Measurements from ENCODE around the gene PDCD10.

PDCD10 gene

GRCh38 chr3:167735233-167736138 lies 794 bp upstream of the PDCD10 start, which contains the start of gene SERPINI1:
SERPINI1 (plus strand) TSS chr3:167735721; CDS start chr3:167789129, 53,408 bp downstream.
- DNase-seq (ENCODE audit: low read depth in 2 of 3, low spot score in 2 of 3), result peak; percentile 31 to 68 (median 55)

GRCh38 chr3:167733961-167734497 lies 663 bp downstream of the PDCD10 start:
- no peak for DNase-seq (ENCODE audit: low read depth in 2 of 3, low spot score in 2 of 3)

- no peak for DNase-seq (ENCODE audit: low read depth in 2 of 3, low spot score in 2 of 3)
Observed at GRCh38 chr3:167732313-167733065, 2.2 kb downstream of the PDCD10 start.

GRCh38 chr3:167731393-167731792 lies 3.3 kb downstream of the PDCD10 start:
- no peak for DNase-seq (ENCODE audit: low read depth in 2 of 3, low spot score in 2 of 3)

- DNase-seq (ENCODE audit: low read depth in 2 of 3, low spot score in 2 of 3), result no peak
Observed at GRCh38 chr3:167729591-167729990, 5.1 kb downstream of the PDCD10 start.

- no peak for DNase-seq (ENCODE audit: low read depth in 2 of 3, low spot score in 2 of 3)
Observed at GRCh38 chr3:167728632-167729323, 5.9 kb downstream of the PDCD10 start.

GRCh38 chr3:167728176-167728575 lies 6.5 kb downstream of the PDCD10 start:
- DNase-seq (ENCODE audit: low read depth in 2 of 3, low spot score in 2 of 3), result no peak

GRCh38 chr3:167723872-167724271 lies 10.8 kb downstream of the PDCD10 start:
- DNase-seq (ENCODE audit: low read depth in 2 of 3, low spot score in 2 of 3), result no peak

- DNase-seq (ENCODE audit: low read depth in 2 of 3, low spot score in 2 of 3), result no peak
Observed at GRCh38 chr3:167723025-167723512, 11.6 kb downstream of the PDCD10 start.

- no peak for DNase-seq (ENCODE audit: low read depth in 2 of 3, low spot score in 2 of 3)
Observed at GRCh38 chr3:167718582-167718981, 16.1 kb downstream of the PDCD10 start.

- no peak for DNase-seq (ENCODE audit: low read depth in 2 of 3, low spot score in 2 of 3)
Observed at GRCh38 chr3:167716920-167717319, 17.8 kb downstream of the PDCD10 start.

GRCh38 chr3:167714871-167715270 lies 19.8 kb downstream of the PDCD10 start:
- no peak for DNase-seq (ENCODE audit: low read depth in 2 of 3, low spot score in 2 of 3)

- DNase-seq (ENCODE audit: low read depth in 2 of 3, low spot score in 2 of 3), result no peak
Observed at GRCh38 chr3:167712445-167712844, 22.2 kb downstream of the PDCD10 start.

- no peak for DNase-seq (ENCODE audit: low read depth in 2 of 3, low spot score in 2 of 3)
Observed at GRCh38 chr3:167711439-167711838, 23.3 kb downstream of the PDCD10 start.

- no peak for DNase-seq (ENCODE audit: low read depth in 2 of 3, low spot score in 2 of 3)
Observed at GRCh38 chr3:167710552-167710951, 24.1 kb downstream of the PDCD10 start.

GRCh38 chr3:167709690-167710089 lies 25.0 kb downstream of the PDCD10 start:
- no peak for DNase-seq (ENCODE audit: low read depth in 2 of 3, low spot score in 2 of 3)

GRCh38 chr3:167705840-167706239 lies 28.9 kb downstream of the PDCD10 start:
- DNase-seq (ENCODE audit: low read depth in 2 of 3, low spot score in 2 of 3), result no peak

GRCh38 chr3:167700926-167701325 lies 33.8 kb downstream of the PDCD10 start:
- DNase-seq (ENCODE audit: low read depth in 2 of 3, low spot score in 2 of 3), result no peak

GRCh38 chr3:167700046-167700445 lies 34.6 kb downstream of the PDCD10 start:
- no peak for DNase-seq (ENCODE audit: low read depth in 2 of 3, low spot score in 2 of 3)

GRCh38 chr3:167694121-167694520 lies 40.6 kb downstream of the PDCD10 start:
- no peak for DNase-seq (ENCODE audit: low read depth in 2 of 3, low spot score in 2 of 3)

- peak in 1 of 3 experiments; percentile 1 for DNase-seq (ENCODE audit: low read depth in 2 of 3, low spot score in 2 of 3)
Observed at GRCh38 chr3:167691366-167691765, 43.3 kb downstream of the PDCD10 start.

Measured in activated CD8-positive, alpha-beta memory T cell treated with anti-CD3 and anti-CD28 coated beads for 48 hours (primary cell).